Panc1 (cell line): ENCODE data around the gene AHI1. TPM values are rescaled to one million over a fixed set of nuclear protein-coding genes. Genes with fewer than 3 reads are reported as not detected.

ENCODE experiments used
- ATAC-seq: fragments of 200-7000 bp; cut with Tn5 transposase; 2 replicates; pipeline ENCODE4 v1.9.1; 2020; ENCODE audit warnings: mild to moderate bottlenecking, moderate library complexity
- BruUV-seq: library from RNA; stranded (reverse); fragments of 400-500 nt; replicated peaks from 2 replicates; lab custom pipeline; 2021; lab: Mats Ljungman, UMichigan
- CTCF ChIA-PET: fragments of 300-600 bp; sonication (Branson Sonifier 250); formaldehyde crosslinking; loops from one replicate; lab custom pipeline; 2022; ENCODE audit warnings: antibody characterized with exemption; lab: Charles Lee
- POLR2A ChIA-PET: fragments of 300-600 bp; sonication (Branson Sonifier 250); formaldehyde crosslinking; loops from one replicate; lab custom pipeline; 2022; ENCODE audit warnings: antibody characterized with exemption; lab: Charles Lee
- DNase-seq: peaks from one replicate; pipeline ENCODE4 v3.0.0-alpha.2; 2010; ENCODE audit warnings: low read depth, low spot score
- H3K27ac ChIP-seq: 2 replicates; pipeline ENCODE4 v1.5.1; 2011; ENCODE audit warnings: mild to moderate bottlenecking, low read length, inconsistent platforms
- H3K27me3 ChIP-seq: fragments of 200-500 bp; sonication (Bioruptor generic); 2 replicates; pipeline ENCODE4 v1.6.0; 2014; ENCODE audit warnings: low read length, inconsistent platforms; ENCODE audit not compliant: control insufficient read depth, insufficient read depth
- H3K36me3 ChIP-seq: fragments of 200-500 bp; sonication (Bioruptor generic); 2 replicates; pipeline ENCODE4 v1.5.1; 2014; ENCODE audit warnings: inconsistent platforms, mild to moderate bottlenecking, low read length, moderate library complexity; ENCODE audit not compliant: control insufficient read depth, insufficient read depth
- H3K4me1 ChIP-seq: 2 replicates; pipeline ENCODE4 v1.5.1; 2011; ENCODE audit warnings: inconsistent platforms, mild to moderate bottlenecking, low read length, moderate library complexity; ENCODE audit not compliant: control insufficient read depth, insufficient read depth
- H3K4me3 ChIP-seq, 2 experiments: 2 replicates each; pipeline ENCODE4 v1.5.1; 2011 to 2012; ENCODE audit warnings: low read depth in 2 of 2, low read length in 2 of 2, mild to moderate bottlenecking in 2 of 2, inconsistent platforms in 1 of 2, moderate library complexity in 1 of 2
- H3K9me3 ChIP-seq: fragments of 200-500 bp; sonication (Bioruptor generic); 2 replicates; pipeline ENCODE4 v1.5.1; 2014; ENCODE audit warnings: low read depth, mild to moderate bottlenecking, inconsistent platforms, low read length, moderate library complexity; ENCODE audit not compliant: control insufficient read depth, insufficient read depth
- CTCF ChIP-seq: fragments of 450-650 bp; IDR thresholded peaks from 2 replicates; pipeline ENCODE4 v1.5.1; 2017; ENCODE audit warnings: mild to moderate bottlenecking
- POLR2AphosphoS5 ChIP-seq: IDR thresholded peaks from 2 replicates; pipeline ENCODE4 v1.6.1; 2012; ENCODE audit warnings: mild to moderate bottlenecking, low read depth, low read length, moderate library complexity
- REST ChIP-seq, 2 experiments: IDR thresholded peaks; 2 replicates each; pipeline ENCODE4 v1.6.1; 2011 to 2012; ENCODE audit warnings: low read depth in 2 of 2, control low read depth in 1 of 2, low read length in 1 of 2, mild to moderate bottlenecking in 1 of 2, moderate library complexity in 1 of 2; ENCODE audit not compliant: insufficient read depth in 1 of 2
- SIN3A ChIP-seq: IDR thresholded peaks from 2 replicates; pipeline ENCODE4 v1.6.1; 2012; ENCODE audit warnings: low read depth, mild to moderate bottlenecking, low read length, moderate library complexity, borderline replicate concordance; ENCODE audit not compliant: insufficient read depth
- TCF7L2 ChIP-seq: IDR thresholded peaks from 2 replicates; pipeline ENCODE4 v1.6.1; 2011; ENCODE audit warnings: mild to moderate bottlenecking, low read depth, low read length, inconsistent platforms
- in situ Hi-C: cut with HindIII; loops from 2 replicates; pipeline ENCODE4 v1.10.0; 2016; ENCODE audit warnings: low sequenced_read_pairs, low pct_unique_long_range_greater_than_20kb
- intact Hi-C: fragments of 100-400 bp; cut with micrococcal nuclease; formaldehyde crosslinking; loops from one replicate; pipeline ENCODE4 v1.10.0; 2022; ENCODE audit not compliant: unreplicated experiment
- total RNA-seq: library from RNA; stranded (reverse); gene quantifications from one replicate; pipeline ENCODE4 v1.2.1, GENCODE V29; 2021; ENCODE audit not compliant: unreplicated experiment

The AHI1 gene
- total RNA-seq, 1 experiment from 2014 or later = 22.3 TPM

GRCh38 chr6:135474362-135474761 lies 23.2 kb downstream of the AHI1 start:
- no peak for DNase-seq
- intact Hi-C loops (no loop called here), in situ Hi-C loops (no loop called here)
- Histone ChIP-seq H3K27ac (no peak overlapping the region), H3K4me3 (no peak overlapping the region), H3K4me1 (no peaks in the 10 kb centered on the region), H3K36me3 (no peaks in the 10 kb centered on the region; the same call in 1 of the 2 replicates), H3K9me3 (no peaks in the 10 kb centered on the region), H3K27me3 (no peaks in the 10 kb centered on the region)
- TF ChIP-seq SIN3A (no peak), REST (IDR thresholded peaks at IDR 0.05; ENCODE audit: insufficient read depth in 1 of 2, low read depth in 2 of 2, low read length in 1 of 2) (no peak), CTCF (no peak), TCF7L2 (no peak), POLR2AphosphoS5 (no peak)
- BruUV-seq = no TSS peak
- POLR2A ChIA-PET = no interaction called here
- CTCF ChIA-PET = no interaction called here
- no peak for ATAC-seq

GRCh38 chr6:135465903-135466302 lies 31.6 kb downstream of the AHI1 start:
- Histone ChIP-seq H3K4me3 (no peak overlapping the region), H3K9me3 (no peaks in the 10 kb centered on the region), H3K36me3 (peaks cover 11% of the 10 kb centered on the region), H3K27me3 (no peaks in the 10 kb centered on the region), H3K27ac (no peak overlapping the region), H3K4me1 (no peaks in the 10 kb centered on the region)
- ATAC-seq = no peak
- no TSS peak for BruUV-seq
- TF ChIP-seq SIN3A (no peak), TCF7L2 (no peak), CTCF (no peak), POLR2AphosphoS5 (no peak), REST (IDR thresholded peaks at IDR 0.05; ENCODE audit: insufficient read depth in 1 of 2, low read depth in 2 of 2, low read length in 1 of 2) (no peak)
- CTCF ChIA-PET = no interaction called here
- POLR2A ChIA-PET = no interaction called here
- DNase-seq = no peak
- intact Hi-C loops = no loop called here
- in situ Hi-C loops = no loop called here
